HepG2 (cell line): ENCODE measurements around the gene IZUMO4. TPM values are rescaled to one million over a fixed set of nuclear protein-coding genes. Genes with fewer than 3 reads are reported as not detected.
A peak's percentile ranks its signal among the peaks of the same experiment; 100 is the strongest.

Experiments
- BORCS8-MEF2B ChIP-seq: sonication (generic); formaldehyde crosslinking; IDR thresholded peaks from 2 replicates; pipeline ENCODE4 v1.8.0; 2022; ENCODE audit warnings: mild to moderate bottlenecking, missing genetic modification reagents
- CHD2 ChIP-seq: IDR thresholded peaks from 2 replicates; pipeline ENCODE4 v1.6.1; 2011; ENCODE audit warnings: low read depth, low read length, improper control_type of control experiment
- MED8 ChIP-seq: sonication (generic); formaldehyde crosslinking; IDR thresholded peaks from 2 replicates; pipeline ENCODE4 v1.8.1; 2023; ENCODE audit warnings: mild to moderate bottlenecking, missing genetic modification reagents; ENCODE audit not compliant: insufficient replicate concordance
- NFIB ChIP-seq: sonication (generic); formaldehyde crosslinking; IDR thresholded peaks from 2 replicates; pipeline ENCODE4 v1.9.0; 2021; ENCODE audit warnings: missing genetic modification reagents, mild to moderate bottlenecking, borderline replicate concordance
- NFIC ChIP-seq: IDR thresholded peaks from 2 replicates; pipeline ENCODE4 v1.6.1; 2012; ENCODE audit warnings: mild to moderate bottlenecking, low read length, inconsistent platforms
- PITX1 ChIP-seq: sonication (generic); formaldehyde crosslinking; IDR thresholded peaks from 2 replicates; pipeline ENCODE4 v1.5.1; 2020; ENCODE audit warnings: mild to moderate bottlenecking, missing genetic modification reagents
- RXRB ChIP-seq: IDR thresholded peaks from 2 replicates; pipeline ENCODE4 v1.6.1; 2016; ENCODE audit warnings: borderline replicate concordance, missing genetic modification reagents, missing compliant biosample characterization
- SAP130 ChIP-seq: IDR thresholded peaks from 2 replicates; pipeline ENCODE4 v1.6.1; 2016; ENCODE audit warnings: low read depth
- SMAD3 ChIP-seq: sonication (generic); formaldehyde crosslinking; IDR thresholded peaks from 2 replicates; pipeline ENCODE4 v1.4.0; 2020; ENCODE audit warnings: missing genetic modification reagents
- SMYD3 ChIP-seq: sonication (generic); formaldehyde crosslinking; IDR thresholded peaks from 2 replicates; pipeline ENCODE4 v1.8.1; 2023; ENCODE audit warnings: mild to moderate bottlenecking, missing genetic modification reagents
- ZFP36L2 ChIP-seq: sonication (generic); formaldehyde crosslinking; IDR thresholded peaks from 2 replicates; pipeline ENCODE4 v1.4.0; 2020; ENCODE audit warnings: missing genetic modification reagents
- ZNF101 ChIP-seq: sonication (generic); formaldehyde crosslinking; IDR thresholded peaks from 2 replicates; pipeline ENCODE4 v1.4.0; 2020; ENCODE audit warnings: mild to moderate bottlenecking, low read depth, missing genetic modification reagents, borderline replicate concordance
- ZNF577 ChIP-seq: sonication (generic); formaldehyde crosslinking; IDR thresholded peaks from 2 replicates; pipeline ENCODE4 v1.4.0; 2020; ENCODE audit warnings: mild to moderate bottlenecking, low read depth, missing genetic modification reagents, borderline replicate concordance
- ZNF605 ChIP-seq: sonication (generic); formaldehyde crosslinking; IDR thresholded peaks from 2 replicates; pipeline ENCODE4 v1.8.0; 2022; ENCODE audit warnings: mild to moderate bottlenecking, missing genetic modification reagents
- ZNF652 ChIP-seq: IDR thresholded peaks from 2 replicates; pipeline ENCODE4 v1.6.1; 2016; ENCODE audit warnings: low read depth, borderline replicate concordance
- ZSCAN22 ChIP-seq: sonication (generic); formaldehyde crosslinking; IDR thresholded peaks from 2 replicates; pipeline ENCODE4 v1.4.0; 2020; ENCODE audit warnings: mild to moderate bottlenecking, missing genetic modification reagents
- polyA plus RNA-seq, 8 experiments: library from polyadenylated mRNA; depleted of rRNA in 3 of 8; stranded (reverse) in 7 of 8; unstranded in 1 of 8; fragments of >200 nt; fragmentation: Illumina TruSeq in 4 of 8; extraction: Trizol in 4 of 8; gene quantifications; 2 replicates each; pipeline versions ENCODE4 v1.2.1 to v1.2.3, GENCODE V29; 2011 to 2016; ENCODE audit warnings: low read depth in 4 of 8, missing spikeins in 1 of 8, mixed read lengths in 1 of 8; ENCODE audit not compliant: insufficient read depth in 1 of 8
- total RNA-seq, 5 experiments: library from RNA; depleted of rRNA; stranded (reverse); fragments of >200 nt; fragmentation: Illumina TruSeq; extraction: Trizol; gene quantifications; 2 replicates each; pipeline ENCODE4 v1.2.3, GENCODE V29; 2016; ENCODE audit warnings: low read depth in 1 of 5
- TF ChIP-seq, protein P1 (sequence below): sonication (generic); formaldehyde crosslinking; IDR thresholded peaks from 2 replicates; pipeline ENCODE4 v1.5.0; 2020; ENCODE audit warnings: mild to moderate bottlenecking, missing genetic modification reagents, borderline replicate concordance
- TF ChIP-seq, protein P2 (sequence below): IDR thresholded peaks from 2 replicates; pipeline ENCODE4 v1.6.1; 2016
- TF ChIP-seq, protein P3 (sequence below): sonication (generic); formaldehyde crosslinking; IDR thresholded peaks from 2 replicates; pipeline ENCODE4 v1.4.0; 2020; ENCODE audit warnings: missing genetic modification reagents
- TF ChIP-seq, protein P4 (sequence below): sonication (generic); formaldehyde crosslinking; IDR thresholded peaks from 2 replicates; pipeline ENCODE4 v1.8.0; 2022; ENCODE audit warnings: mild to moderate bottlenecking, missing genetic modification reagents
- TF ChIP-seq, protein P5 (sequence below): sonication (generic); formaldehyde crosslinking; IDR thresholded peaks from 2 replicates; pipeline ENCODE4 v1.8.1; 2023; ENCODE audit warnings: mild to moderate bottlenecking, missing genetic modification reagents

Gene IZUMO4
- total and polyA plus RNA-seq, 2 of the 13 experiments (the other 11 are each of a cell fraction or from before 2014, with no cell fraction given): 0.77 to 3.9 TPM

DNA sequence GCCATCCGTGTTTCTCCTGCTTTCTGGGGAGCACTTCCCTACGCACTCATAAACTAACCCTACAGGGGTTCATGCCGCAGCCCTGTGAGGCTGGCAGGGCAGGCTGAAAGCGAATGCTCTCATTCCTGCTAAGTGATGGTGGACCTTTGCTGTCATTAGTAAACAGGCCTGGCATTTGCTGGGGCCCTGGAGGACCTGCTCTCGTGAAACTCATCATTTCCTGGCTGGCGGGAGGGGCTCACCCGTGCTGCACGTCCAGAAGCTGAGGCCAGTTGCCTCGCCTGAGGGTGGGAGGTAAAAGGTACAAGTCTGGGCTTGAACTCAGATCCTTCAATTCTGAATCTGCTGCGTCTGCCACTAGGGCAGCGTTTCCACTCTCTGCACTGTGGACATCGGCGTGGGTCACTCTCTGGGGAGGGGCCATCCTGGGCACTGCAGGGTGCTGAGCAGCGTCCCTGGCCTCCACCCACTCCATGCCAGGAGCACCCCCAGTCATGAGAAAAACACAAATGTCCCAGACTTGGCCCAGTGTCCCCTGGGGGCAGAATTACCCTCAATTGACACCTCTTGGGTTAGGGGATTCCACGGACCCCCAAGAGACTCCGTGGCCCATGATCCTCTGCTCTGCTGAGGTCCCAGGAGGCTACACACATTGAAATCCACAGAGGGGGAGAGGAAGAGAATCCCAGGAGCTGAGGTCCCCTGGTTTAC lies 7.6 kb upstream of the IZUMO4 start (continued):
- TF ChIP-seq, protein P1, sequence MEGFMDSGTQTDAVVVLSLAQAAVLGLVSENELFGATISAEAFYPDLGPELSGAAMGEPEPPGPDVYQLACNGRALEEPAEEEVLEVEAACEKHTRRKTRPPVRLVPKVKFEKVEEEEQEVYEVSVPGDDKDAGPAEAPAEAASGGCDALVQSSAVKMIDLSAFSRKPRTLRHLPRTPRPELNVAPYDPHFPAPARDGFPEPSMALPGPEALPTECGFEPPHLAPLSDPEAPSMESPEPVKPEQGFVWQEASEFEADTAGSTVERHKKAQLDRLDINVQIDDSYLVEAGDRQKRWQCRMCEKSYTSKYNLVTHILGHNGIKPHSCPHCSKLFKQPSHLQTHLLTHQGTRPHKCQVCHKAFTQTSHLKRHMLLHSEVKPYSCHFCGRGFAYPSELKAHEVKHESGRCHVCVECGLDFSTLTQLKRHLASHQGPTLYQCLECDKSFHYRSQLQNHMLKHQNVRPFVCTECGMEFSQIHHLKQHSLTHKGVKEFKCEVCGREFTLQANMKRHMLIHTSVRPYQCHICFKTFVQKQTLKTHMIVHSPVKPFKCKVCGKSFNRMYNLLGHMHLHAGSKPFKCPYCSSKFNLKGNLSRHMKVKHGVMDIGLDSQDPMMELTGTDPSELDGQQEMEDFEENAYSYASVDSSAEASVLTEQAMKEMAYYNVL (CRISPR knock-in tag): no peak
- TF ChIP-seq, protein P2, sequence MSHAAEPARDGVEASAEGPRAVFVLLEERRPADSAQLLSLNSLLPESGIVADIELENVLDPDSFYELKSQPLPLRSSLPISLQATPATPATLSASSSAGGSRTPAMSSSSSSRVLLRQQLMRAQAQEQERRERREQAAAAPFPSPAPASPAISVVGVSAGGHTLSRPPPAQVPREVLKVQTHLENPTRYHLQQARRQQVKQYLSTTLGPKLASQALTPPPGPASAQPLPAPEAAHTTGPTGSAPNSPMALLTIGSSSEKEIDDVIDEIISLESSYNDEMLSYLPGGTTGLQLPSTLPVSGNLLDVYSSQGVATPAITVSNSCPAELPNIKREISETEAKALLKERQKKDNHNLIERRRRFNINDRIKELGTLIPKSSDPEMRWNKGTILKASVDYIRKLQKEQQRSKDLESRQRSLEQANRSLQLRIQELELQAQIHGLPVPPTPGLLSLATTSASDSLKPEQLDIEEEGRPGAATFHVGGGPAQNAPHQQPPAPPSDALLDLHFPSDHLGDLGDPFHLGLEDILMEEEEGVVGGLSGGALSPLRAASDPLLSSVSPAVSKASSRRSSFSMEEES (CRISPR knock-in tag): 0 out of 2 replicates have a peak, but pooled peaks have one; percentile 15
- no peak for TF ChIP-seq BORCS8-MEF2B (CRISPR knock-in tag)
- TF ChIP-seq ZNF101 (CRISPR knock-in tag): no peak
- TF ChIP-seq, protein P3, sequence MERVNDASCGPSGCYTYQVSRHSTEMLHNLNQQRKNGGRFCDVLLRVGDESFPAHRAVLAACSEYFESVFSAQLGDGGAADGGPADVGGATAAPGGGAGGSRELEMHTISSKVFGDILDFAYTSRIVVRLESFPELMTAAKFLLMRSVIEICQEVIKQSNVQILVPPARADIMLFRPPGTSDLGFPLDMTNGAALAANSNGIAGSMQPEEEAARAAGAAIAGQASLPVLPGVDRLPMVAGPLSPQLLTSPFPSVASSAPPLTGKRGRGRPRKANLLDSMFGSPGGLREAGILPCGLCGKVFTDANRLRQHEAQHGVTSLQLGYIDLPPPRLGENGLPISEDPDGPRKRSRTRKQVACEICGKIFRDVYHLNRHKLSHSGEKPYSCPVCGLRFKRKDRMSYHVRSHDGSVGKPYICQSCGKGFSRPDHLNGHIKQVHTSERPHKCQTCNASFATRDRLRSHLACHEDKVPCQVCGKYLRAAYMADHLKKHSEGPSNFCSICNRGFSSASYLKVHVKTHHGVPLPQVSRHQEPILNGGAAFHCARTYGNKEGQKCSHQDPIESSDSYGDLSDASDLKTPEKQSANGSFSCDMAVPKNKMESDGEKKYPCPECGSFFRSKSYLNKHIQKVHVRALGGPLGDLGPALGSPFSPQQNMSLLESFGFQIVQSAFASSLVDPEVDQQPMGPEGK (CRISPR knock-in tag): no peak
- TF ChIP-seq ZSCAN22 (CRISPR knock-in tag): no peak
- TF ChIP-seq RXRB (CRISPR knock-in tag): 0 out of 2 replicates have a peak, but pooled peaks have one; percentile 22
- TF ChIP-seq SMYD3: no peak
- TF ChIP-seq, protein P4, sequence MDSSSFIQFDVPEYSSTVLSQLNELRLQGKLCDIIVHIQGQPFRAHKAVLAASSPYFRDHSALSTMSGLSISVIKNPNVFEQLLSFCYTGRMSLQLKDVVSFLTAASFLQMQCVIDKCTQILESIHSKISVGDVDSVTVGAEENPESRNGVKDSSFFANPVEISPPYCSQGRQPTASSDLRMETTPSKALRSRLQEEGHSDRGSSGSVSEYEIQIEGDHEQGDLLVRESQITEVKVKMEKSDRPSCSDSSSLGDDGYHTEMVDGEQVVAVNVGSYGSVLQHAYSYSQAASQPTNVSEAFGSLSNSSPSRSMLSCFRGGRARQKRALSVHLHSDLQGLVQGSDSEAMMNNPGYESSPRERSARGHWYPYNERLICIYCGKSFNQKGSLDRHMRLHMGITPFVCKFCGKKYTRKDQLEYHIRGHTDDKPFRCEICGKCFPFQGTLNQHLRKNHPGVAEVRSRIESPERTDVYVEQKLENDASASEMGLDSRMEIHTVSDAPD: no peak
- TF ChIP-seq CHD2: no peak
- no peak for TF ChIP-seq NFIC
- TF ChIP-seq ZNF577 (CRISPR knock-in tag): no peak
- TF ChIP-seq, protein P5, sequence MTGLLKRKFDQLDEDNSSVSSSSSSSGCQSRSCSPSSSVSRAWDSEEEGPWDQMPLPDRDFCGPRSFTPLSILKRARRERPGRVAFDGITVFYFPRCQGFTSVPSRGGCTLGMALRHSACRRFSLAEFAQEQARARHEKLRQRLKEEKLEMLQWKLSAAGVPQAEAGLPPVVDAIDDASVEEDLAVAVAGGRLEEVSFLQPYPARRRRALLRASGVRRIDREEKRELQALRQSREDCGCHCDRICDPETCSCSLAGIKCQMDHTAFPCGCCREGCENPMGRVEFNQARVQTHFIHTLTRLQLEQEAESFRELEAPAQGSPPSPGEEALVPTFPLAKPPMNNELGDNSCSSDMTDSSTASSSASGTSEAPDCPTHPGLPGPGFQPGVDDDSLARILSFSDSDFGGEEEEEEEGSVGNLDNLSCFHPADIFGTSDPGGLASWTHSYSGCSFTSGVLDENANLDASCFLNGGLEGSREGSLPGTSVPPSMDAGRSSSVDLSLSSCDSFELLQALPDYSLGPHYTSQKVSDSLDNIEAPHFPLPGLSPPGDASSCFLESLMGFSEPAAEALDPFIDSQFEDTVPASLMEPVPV (CRISPR knock-in tag): no peak; the same call in 1 of the 2 replicates
- TF ChIP-seq MED8: no peak
- no peak for TF ChIP-seq ZNF605 (CRISPR knock-in tag)
- TF ChIP-seq ZFP36L2: no peak
- peak; percentile 43; the same call in 1 of the 2 replicates for TF ChIP-seq SAP130 (CRISPR knock-in tag)
- TF ChIP-seq PITX1 (CRISPR knock-in tag): no peak
- TF ChIP-seq ZNF652 (CRISPR knock-in tag): no peak
- TF ChIP-seq NFIB: no peak
- TF ChIP-seq SMAD3 (CRISPR knock-in tag): no peak
